Neural progenitor cell (in vitro differentiated cells): Measurements from ENCODE around the gene ATP6V0A4. TPM values are rescaled to one million over a fixed set of nuclear protein-coding genes. Genes with fewer than 3 reads are reported as not detected.

Source experiments
- DNase-seq: peaks from one replicate; pipeline ENCODE4 v3.0.0-alpha.2; 2016; ENCODE audit warnings: low spot score
- H2AFZ ChIP-seq: fragments of 200-600 bp; sonication (generic); replicated peaks from 2 replicates; pipeline ENCODE4 v1.6.1; 2016; ENCODE audit warnings: antibody characterized with exemption
- H3F3A ChIP-seq: fragments of 200-600 bp; sonication (generic); 2 replicates; pipeline ENCODE4 v1.6.1; 2016; ENCODE audit warnings: antibody characterized with exemption, low read depth
- H3K27ac ChIP-seq: fragments of 200-600 bp; sonication (generic); 2 replicates; pipeline ENCODE4 v1.5.1; 2016; ENCODE audit warnings: mild to moderate bottlenecking
- H3K27me3 ChIP-seq: fragments of 200-600 bp; sonication (generic); 2 replicates; pipeline ENCODE4 v1.6.1; 2016; ENCODE audit warnings: mild to moderate bottlenecking, moderate library complexity
- H3K36me3 ChIP-seq: fragments of 200-600 bp; sonication (generic); 2 replicates; pipeline ENCODE4 v1.5.1; 2016
- H3K4me1 ChIP-seq: fragments of 200-600 bp; sonication (generic); 2 replicates; pipeline ENCODE4 v1.6.1; 2016; ENCODE audit warnings: mixed run types
- H3K4me2 ChIP-seq: fragments of 200-600 bp; sonication (generic); 2 replicates; pipeline ENCODE4 v1.6.1; 2016
- H3K4me3 ChIP-seq: fragments of 200-600 bp; sonication (generic); 2 replicates; pipeline ENCODE4 v1.5.1; 2016
- H3K79me2 ChIP-seq: fragments of 200-600 bp; sonication (generic); 2 replicates; pipeline ENCODE4 v1.6.1; 2016; ENCODE audit warnings: low read depth
- H3K9ac ChIP-seq: fragments of 200-600 bp; sonication (generic); 2 replicates; pipeline ENCODE4 v1.6.1; 2016
- H3K9me3 ChIP-seq: fragments of 200-600 bp; sonication (generic); 2 replicates; pipeline ENCODE4 v1.5.1; 2016; ENCODE audit warnings: low read depth
- H4K20me1 ChIP-seq: fragments of 200-600 bp; sonication (generic); 2 replicates; pipeline ENCODE4 v1.6.1; 2016; ENCODE audit warnings: low read depth
- H3K27ac Mint-ChIP-seq: 3 replicates; pipeline ENCODE4 v1.8.0; 2021; ENCODE audit warnings: mixed read lengths
- H3K27me3 Mint-ChIP-seq: 2 replicates; pipeline ENCODE4 v1.8.0; 2022; ENCODE audit warnings: low read depth, mild to moderate bottlenecking, inconsistent platforms, moderate library complexity, mixed read lengths; ENCODE audit not compliant: insufficient read depth
- H3K36me3 Mint-ChIP-seq: 3 replicates; pipeline ENCODE4 v1.8.0; 2021; ENCODE audit warnings: mixed read lengths
- H3K4me1 Mint-ChIP-seq: 3 replicates; pipeline ENCODE4 v1.8.0; 2021; ENCODE audit warnings: mixed read lengths
- H3K4me3 Mint-ChIP-seq: 3 replicates; pipeline ENCODE4 v1.8.0; 2021; ENCODE audit warnings: mild to moderate bottlenecking, moderate library complexity, mixed read lengths
- H3K9me3 Mint-ChIP-seq: 3 replicates; pipeline ENCODE4 v1.8.0; 2020; ENCODE audit warnings: mixed read lengths
- CTCF ChIP-seq: fragments of 200-600 bp; sonication (generic); IDR thresholded peaks from 2 replicates; pipeline ENCODE4 v1.5.1; 2017; ENCODE audit warnings: antibody characterized with exemption, mild to moderate bottlenecking
- EZH2 ChIP-seq: fragments of 200-600 bp; sonication (generic); IDR thresholded peaks from 2 replicates; pipeline ENCODE4 v1.6.1; 2017; ENCODE audit warnings: antibody characterized with exemption, mild to moderate bottlenecking, moderate library complexity
- EZH2phosphoT487 ChIP-seq: fragments of 200-600 bp; sonication (generic); IDR thresholded peaks from 2 replicates; pipeline ENCODE4 v1.6.1; 2017; ENCODE audit warnings: antibody characterized with exemption
- total RNA-seq: library from RNA; depleted of rRNA; stranded (reverse); fragments of >200 nt; gene quantifications from 2 replicates; pipeline ENCODE4 v1.2.3, GENCODE V29; 2015; ENCODE audit warnings: low replicate concordance

ATP6V0A4 gene
- total RNA-seq, 1 donor from 2014 or later: 0.36 TPM

GRCh38 chr7:138705167-138705566, 92.8 kb downstream of the ATP6V0A4 start:
- H3K4me1 Mint-ChIP-seq: peaks cover 7% of the 10 kb centered on the region
- DNase-seq: no peak
- H3F3A ChIP-seq: no peaks in the 10 kb centered on the region
- peaks cover 2% of the 10 kb centered on the region for H3K27me3 Mint-ChIP-seq
- H3K36me3 Mint-ChIP-seq: no peaks in the 10 kb centered on the region
- no peaks in the 10 kb centered on the region for H3K4me1 ChIP-seq
- H3K4me3 Mint-ChIP-seq: no peak overlapping the region
- H2AFZ ChIP-seq: no peak overlapping the region
- no peak overlapping the region for H3K4me2 ChIP-seq
- H3K9ac ChIP-seq: no peak overlapping the region
- H3K36me3 ChIP-seq: no peaks in the 10 kb centered on the region
- H3K9me3 ChIP-seq: no peaks in the 10 kb centered on the region
- TF ChIP-seq EZH2: no peak
- TF ChIP-seq EZH2phosphoT487: no peak
- TF ChIP-seq CTCF: no peak
- no peaks in the 10 kb centered on the region for H3K79me2 ChIP-seq
- no peak overlapping the region for H3K27ac Mint-ChIP-seq
- H3K27me3 ChIP-seq: no peaks in the 10 kb centered on the region
- no peak overlapping the region for H3K4me3 ChIP-seq
- H3K9me3 Mint-ChIP-seq: no peaks in the 10 kb centered on the region
- no peaks in the 10 kb centered on the region for H4K20me1 ChIP-seq
- H3K27ac ChIP-seq: no peak overlapping the region

GRCh38 chr7:138701537-138701923, 96.5 kb downstream of the ATP6V0A4 start:
- Histone ChIP-seq H3K4me2 (no peak overlapping the region), H3K9me3 (no peaks in the 10 kb centered on the region), H3K27me3 (no peaks in the 10 kb centered on the region), H3K79me2 (no peaks in the 10 kb centered on the region), H3K27ac (no peak overlapping the region), H2AFZ (no peak overlapping the region), H3K4me3 (no peak overlapping the region), H3K4me1 (no peaks in the 10 kb centered on the region), H3K9ac (no peak overlapping the region), H3F3A (no peaks in the 10 kb centered on the region), H3K36me3 (no peaks in the 10 kb centered on the region), H4K20me1 (no peaks in the 10 kb centered on the region)
- H3K36me3 Mint-ChIP-seq: no peaks in the 10 kb centered on the region
- no peak for DNase-seq
- no peaks in the 10 kb centered on the region for H3K9me3 Mint-ChIP-seq
- H3K27ac Mint-ChIP-seq: no peak overlapping the region
- peaks cover 7% of the 10 kb centered on the region for H3K4me1 Mint-ChIP-seq
- no peak for TF ChIP-seq EZH2
- TF ChIP-seq EZH2phosphoT487: no peak
- TF ChIP-seq CTCF: no peak
- H3K27me3 Mint-ChIP-seq: peaks cover 5% of the 10 kb centered on the region
- no peak overlapping the region for H3K4me3 Mint-ChIP-seq

- Histone ChIP-seq H4K20me1 (no peaks in the 10 kb centered on the region), H3K9ac (no peak within 1 kb of the TSS), H3F3A (no peaks in the 10 kb centered on the region), H3K79me2 (no peaks in the 10 kb centered on the region), H3K27me3 (no peaks in the 10 kb centered on the region), H3K4me2 (no peak within 1 kb of the TSS), H2AFZ (no peak within 1 kb of the TSS), H3K9me3 (no peaks in the 10 kb centered on the region), H3K4me1 (no peaks in the 10 kb centered on the region), H3K4me3 (no peak within 1 kb of the TSS), H3K27ac (no peak within 1 kb of the TSS), H3K36me3 (no peaks in the 10 kb centered on the region)
- Mint-ChIP-seq H3K4me3 (no peak within 1 kb of the TSS), H3K27ac (no peak within 1 kb of the TSS), H3K27me3 (peaks cover 8% of the 10 kb centered on the region), H3K9me3 (no peaks in the 10 kb centered on the region), H3K36me3 (no peaks in the 10 kb centered on the region), H3K4me1 (peaks cover 7% of the 10 kb centered on the region)
- DNase-seq: no peak
- TF ChIP-seq EZH2 (no peak), CTCF (no peak), EZH2phosphoT487 (no peak)
Measured at GRCh38 chr7:138700857-138701536, 97.0 kb downstream of the ATP6V0A4 start, which contains the start of gene SVOPL. SVOPL (minus strand) TSS chr7:138701362; CDS start chr7:138679045, 22,317 bp downstream.
